G401.6 (cell line): ENCODE data around the gene GCK.
A peak's percentile ranks its signal among the peaks of the same experiment; 100 is the strongest.
"Not testable (repeated sequence)": the region's sequence is repeated elsewhere in the genome, so short reads cannot be mapped to it uniquely, and the experiment has no call there.

Experiments used
- FAIRE-seq: peaks from 2 replicates; lab custom pipeline; 2012; peaks lifted over from hg19 to GRCh38; lab: Jason Lieb, UNC

GCK gene

DNA sequence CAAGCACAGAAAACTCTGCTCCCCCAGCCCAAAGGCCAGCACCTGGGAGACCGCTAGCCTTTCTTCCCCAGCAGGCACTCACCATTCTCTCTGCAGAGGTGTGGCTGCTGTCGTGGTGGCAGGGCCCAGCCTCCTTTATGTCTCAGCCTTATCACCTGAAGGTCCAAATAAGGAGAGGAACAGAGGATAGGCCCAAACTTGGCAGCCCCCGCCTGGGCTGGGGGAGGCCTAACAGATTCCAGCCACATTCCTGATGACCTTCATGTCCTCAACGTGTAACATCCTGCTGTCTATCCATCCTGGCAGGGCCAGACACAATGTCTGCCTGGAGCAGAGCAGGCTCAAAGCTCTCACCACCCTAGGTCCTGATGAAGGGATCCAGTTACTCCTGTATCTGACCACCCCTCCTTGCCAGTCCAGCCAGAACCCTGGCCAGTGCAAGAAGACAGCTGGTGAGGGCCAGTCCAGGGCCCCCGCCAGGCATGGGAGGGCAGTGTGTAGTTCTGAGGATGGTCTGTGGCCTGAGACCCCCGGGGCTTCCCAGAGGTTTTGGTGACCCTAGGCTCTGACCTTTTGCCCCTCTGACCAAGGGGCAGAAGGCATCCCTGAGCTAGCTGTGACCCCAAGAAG is 47.9 kb downstream of the GCK start, which contains the start of gene MYL7:
MYL7 (minus strand) TSS at position 112 of the 630 bp plus-strand sequence; CDS start at position 85, 27 bp downstream.
- FAIRE-seq: no peak

- no peak for FAIRE-seq
Measured at GRCh38 chr7:44140341-44140740, 48.9 kb downstream of the GCK start.

GRCh38 chr7:44139311-44140010 is 49.8 kb downstream of the GCK start:
- FAIRE-seq: no peak

GRCh38 chr7:44138698-44139097 is 50.5 kb downstream of the GCK start:
- FAIRE-seq: no peak

- no peak for FAIRE-seq
Measured at GRCh38 chr7:44136731-44137130, 52.5 kb downstream of the GCK start.

- FAIRE-seq: no peak
Measured at GRCh38 chr7:44134943-44135628, 54.2 kb downstream of the GCK start.

GRCh38 chr7:44133295-44133694 is 55.9 kb downstream of the GCK start:
- FAIRE-seq: no peak

- FAIRE-seq: no peak
Measured at GRCh38 chr7:44132039-44132438, 57.2 kb downstream of the GCK start.

- FAIRE-seq: peak; percentile 23
Measured at GRCh38 chr7:44131173-44132029, 57.8 kb downstream of the GCK start.

GRCh38 chr7:44128721-44129582 is 60.3 kb downstream of the GCK start:
- FAIRE-seq: no peak

GRCh38 chr7:44127161-44127560 is 62.1 kb downstream of the GCK start:
- no peak for FAIRE-seq

GRCh38 chr7:44126574-44126973 is 62.7 kb downstream of the GCK start:
- FAIRE-seq: not testable (repeated sequence)

DNA sequence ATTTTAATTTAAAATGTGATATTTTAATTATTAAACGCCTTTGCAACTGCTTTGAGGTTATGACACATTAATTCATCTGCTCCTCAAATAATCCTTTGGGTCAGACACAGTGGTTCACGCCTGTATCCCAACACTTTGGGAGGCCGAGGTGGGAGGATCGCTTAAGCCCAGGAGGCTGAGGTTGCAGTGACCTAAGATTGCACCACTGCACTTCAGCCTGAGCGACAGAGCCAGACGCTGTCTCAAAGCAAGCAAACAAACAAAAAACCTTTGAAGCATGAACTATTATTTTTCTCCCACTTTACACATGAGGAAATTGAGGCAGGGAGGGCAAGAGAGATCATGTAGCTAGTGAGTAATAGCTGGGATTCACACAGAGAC is 64.4 kb downstream of the GCK start:
- no peak for FAIRE-seq

- FAIRE-seq: peak; percentile 94
Measured at GRCh38 chr7:44123190-44124003, 65.8 kb downstream of the GCK start, which contains the start of gene POLD2. POLD2 (minus strand) TSS chr7:44123548; CDS start chr7:44122053, 1,495 bp downstream.

DNA sequence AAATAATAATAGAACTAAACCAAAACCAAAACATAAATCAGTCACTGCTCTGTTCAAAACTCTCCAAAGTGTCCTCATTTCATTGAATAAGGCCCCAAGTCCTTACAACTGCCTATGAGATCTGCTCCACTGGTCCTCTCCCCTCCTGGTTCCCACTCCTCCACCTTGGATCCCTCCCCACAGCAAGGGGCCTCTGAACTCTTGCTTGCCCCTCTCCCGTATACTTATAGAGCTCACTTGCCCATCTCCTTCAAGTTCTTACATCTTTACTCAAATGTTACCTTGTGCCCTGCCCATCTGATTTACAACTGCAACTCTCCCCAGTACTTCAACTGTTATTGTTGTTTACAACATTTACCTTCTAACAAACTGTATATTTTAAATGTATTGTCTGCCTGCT is 66.7 kb downstream of the GCK start:
- no peak for FAIRE-seq

DNA sequence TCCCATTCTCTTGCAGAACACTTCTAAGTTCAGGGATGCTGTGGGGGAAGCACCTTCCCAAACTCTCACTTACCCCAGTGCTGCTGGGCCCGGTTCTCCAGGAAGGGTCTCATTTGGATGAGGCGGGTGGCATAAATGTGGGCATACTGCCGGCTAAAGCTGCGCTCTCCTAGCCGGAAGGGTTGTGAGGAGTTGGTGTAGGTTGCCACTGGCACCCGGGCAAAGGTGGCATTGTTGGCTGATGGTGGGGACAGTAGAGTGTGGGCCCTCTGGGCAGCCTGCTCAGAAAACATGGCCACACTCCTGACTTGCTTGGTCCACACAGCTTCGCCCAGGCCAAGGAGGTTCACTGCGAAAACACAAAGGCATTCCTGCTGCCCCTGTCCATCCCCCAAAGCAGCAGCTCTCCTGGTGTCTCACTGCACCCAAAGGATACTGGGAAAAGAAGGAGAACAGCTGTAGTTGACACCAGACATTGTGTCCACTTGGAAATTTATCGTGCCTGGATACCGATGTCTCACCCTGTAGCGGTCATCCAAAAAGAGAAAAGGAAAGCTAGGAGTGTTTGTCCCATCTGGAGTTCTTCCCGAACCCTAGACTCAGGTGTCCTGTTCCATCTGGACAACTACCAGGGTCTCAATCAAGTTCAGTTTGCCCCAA is 67.3 kb downstream of the GCK start:
- no peak for FAIRE-seq

GRCh38 chr7:44120395-44120794 is 68.8 kb downstream of the GCK start:
- no peak for FAIRE-seq

DNA sequence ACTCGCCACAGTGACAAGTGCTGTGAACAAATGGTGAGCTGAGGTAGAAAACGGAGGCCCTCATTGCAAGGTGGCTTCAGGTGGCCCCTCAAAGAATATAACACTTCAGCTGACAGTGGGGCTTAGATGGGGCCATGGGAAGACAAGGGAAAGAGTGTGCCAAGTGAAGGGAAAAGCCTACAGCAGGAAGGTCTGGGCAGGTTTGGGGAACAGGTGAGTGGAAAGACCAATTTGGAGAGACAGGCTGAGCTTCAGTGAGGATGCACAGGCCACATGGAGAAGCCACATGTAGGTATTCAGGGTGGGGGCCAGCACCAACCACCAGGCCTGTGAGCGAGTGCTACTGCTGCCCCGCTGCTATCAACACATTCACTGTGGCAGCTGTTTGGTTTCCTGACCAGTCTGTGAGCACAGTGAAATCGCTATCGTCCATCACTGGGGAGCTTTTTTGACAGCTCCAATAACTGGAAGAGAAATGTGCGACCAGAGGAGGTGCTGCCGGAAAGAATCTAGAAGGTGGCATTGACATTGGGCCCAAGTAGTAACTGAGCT is 69.3 kb downstream of the GCK start:
- FAIRE-seq: no peak

DNA sequence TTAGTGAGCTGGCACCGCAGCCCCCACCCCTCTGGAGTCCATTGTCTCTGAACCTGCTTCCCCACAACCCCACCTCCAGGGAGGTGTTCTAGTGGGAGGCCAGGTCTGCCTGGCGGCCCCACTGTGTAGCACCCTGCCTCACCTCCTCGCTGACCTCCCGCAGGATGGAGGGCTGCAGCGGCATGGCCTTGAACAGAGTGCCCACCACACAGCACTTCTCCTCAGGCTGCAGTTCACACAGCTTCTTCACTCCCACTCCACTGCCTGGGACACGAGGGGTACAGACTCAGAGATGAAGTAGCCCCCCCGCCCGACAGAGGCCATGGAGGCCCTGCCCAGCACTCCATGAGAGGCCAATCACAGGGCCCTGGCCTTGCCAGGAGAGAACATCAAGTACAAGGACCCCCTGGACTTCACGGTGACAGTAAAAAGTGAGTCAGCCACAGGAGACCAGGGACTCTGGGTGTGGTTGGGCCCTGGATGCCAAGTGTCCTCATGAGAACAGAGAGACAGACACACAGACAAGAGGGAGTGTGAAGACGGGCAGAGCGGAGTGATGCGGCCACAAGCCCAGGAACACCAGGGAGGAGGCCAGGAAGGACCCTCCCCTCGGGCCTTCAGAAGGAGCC is 71.3 kb downstream of the GCK start:
- FAIRE-seq: no peak
